ENCODE measurements around the gene PRSS57. TPM values are rescaled to one million over a fixed set of nuclear protein-coding genes. Genes with fewer than 3 reads are reported as not detected.

The PRSS57 gene
- total and polyA plus RNA-seq, 2 of the 13 experiments (the other 11 are each of a cell fraction or from before 2014, with no cell fraction given), result 0.12 TPM; not detected in 1

DNA sequence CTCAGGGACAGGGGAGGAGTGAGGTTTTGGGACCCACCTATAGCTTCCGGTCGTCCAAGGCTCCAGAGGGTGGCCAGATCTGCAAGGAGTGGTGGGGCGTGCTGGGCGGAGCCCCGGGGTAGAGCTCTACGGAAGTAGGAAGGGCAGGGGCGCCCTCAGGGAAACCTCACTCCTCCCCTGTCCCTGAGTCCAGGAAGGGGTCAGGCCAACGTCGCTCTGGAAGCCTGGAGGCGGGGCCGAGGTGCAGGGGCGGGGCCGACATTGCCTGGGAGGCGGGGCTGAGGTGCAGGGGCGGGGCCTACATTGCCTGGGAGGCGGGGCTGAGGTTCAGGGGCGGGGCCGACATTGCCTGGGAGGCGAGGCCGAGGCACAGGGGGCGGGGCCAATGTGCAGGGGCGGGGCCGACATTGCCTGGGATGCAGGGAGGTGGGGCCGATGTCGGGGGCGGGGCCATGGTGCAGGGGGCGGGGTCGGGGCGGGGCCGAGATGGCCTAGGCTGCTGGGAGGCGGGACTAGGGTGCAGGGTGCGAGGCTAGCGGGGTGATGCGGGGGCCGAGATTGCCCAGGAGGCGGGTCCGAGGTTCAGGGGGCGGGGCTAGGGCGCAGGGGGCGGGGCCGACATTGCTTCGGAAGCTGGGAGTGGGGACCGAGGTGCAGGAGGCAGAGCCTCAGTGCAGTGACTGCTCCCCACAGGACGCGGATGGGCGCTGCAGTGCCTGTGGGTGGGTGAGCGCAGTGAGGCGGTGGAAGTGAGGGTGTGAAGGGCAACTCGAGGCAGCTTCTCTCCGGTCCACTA lies 8.6 kb upstream of the PRSS57 start (continued):
- TF ChIP-seq ZNF326 (CRISPR knock-in tag; IDR thresholded peaks at IDR 0.05; ENCODE audit: borderline replicate concordance), result no peak
- TF ChIP-seq SIN3B (IDR thresholded peaks at IDR 0.05; ENCODE audit: low read length), result no peak
- peak; percentile 35; the same call in 1 of the 2 replicates for TF ChIP-seq ZNF792 (CRISPR knock-in tag; IDR thresholded peaks at IDR 0.05)
- TF ChIP-seq THAP8 (CRISPR knock-in tag; IDR thresholded peaks at IDR 0.05; ENCODE audit: borderline replicate concordance), result no peak
- TF ChIP-seq ZNF275 (CRISPR knock-in tag; IDR thresholded peaks at IDR 0.05; ENCODE audit: borderline replicate concordance), result no peak
- TF ChIP-seq ZFX (CRISPR knock-in tag; IDR thresholded peaks at IDR 0.05; ENCODE audit: low read depth), result peak; percentile 81
- no peak for TF ChIP-seq HNF4G (IDR thresholded peaks at IDR 0.05; ENCODE audit: borderline replicate concordance, low read depth, low read length)
- TF ChIP-seq HNF4G (CRISPR knock-in tag; IDR thresholded peaks at IDR 0.05; ENCODE audit: borderline replicate concordance, low read depth), result no peak
- no peak for TF ChIP-seq PHB2 (IDR thresholded peaks at IDR 0.05; ENCODE audit: partially characterized antibody)
- TF ChIP-seq ETV5 (CRISPR knock-in tag; IDR thresholded peaks at IDR 0.05; ENCODE audit: borderline replicate concordance), result peak; percentile 87
- TF ChIP-seq MED13 (CRISPR knock-in tag; IDR thresholded peaks at IDR 0.05), result no peak
- no peak for TF ChIP-seq ZBTB43 (CRISPR knock-in tag; conservative IDR thresholded peaks at IDR 0.05)
- TF ChIP-seq, protein P1, sequence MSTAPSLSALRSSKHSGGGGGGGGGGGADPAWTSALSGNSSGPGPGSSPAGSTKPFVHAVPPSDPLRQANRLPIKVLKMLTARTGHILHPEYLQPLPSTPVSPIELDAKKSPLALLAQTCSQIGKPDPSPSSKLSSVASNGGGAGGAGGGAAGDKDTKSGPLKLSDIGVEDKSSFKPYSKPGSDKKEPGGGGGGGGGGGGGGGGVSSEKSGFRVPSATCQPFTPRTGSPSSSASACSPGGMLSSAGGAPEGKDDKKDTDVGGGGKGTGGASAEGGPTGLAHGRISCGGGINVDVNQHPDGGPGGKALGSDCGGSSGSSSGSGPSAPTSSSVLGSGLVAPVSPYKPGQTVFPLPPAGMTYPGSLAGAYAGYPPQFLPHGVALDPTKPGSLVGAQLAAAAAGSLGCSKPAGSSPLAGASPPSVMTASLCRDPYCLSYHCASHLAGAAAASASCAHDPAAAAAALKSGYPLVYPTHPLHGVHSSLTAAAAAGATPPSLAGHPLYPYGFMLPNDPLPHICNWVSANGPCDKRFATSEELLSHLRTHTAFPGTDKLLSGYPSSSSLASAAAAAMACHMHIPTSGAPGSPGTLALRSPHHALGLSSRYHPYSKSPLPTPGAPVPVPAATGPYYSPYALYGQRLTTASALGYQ (CRISPR knock-in tag; IDR thresholded peaks at IDR 0.05), result no peak
- TF ChIP-seq ZSCAN22 (CRISPR knock-in tag; IDR thresholded peaks at IDR 0.05), result no peak
- TF ChIP-seq, protein P2, sequence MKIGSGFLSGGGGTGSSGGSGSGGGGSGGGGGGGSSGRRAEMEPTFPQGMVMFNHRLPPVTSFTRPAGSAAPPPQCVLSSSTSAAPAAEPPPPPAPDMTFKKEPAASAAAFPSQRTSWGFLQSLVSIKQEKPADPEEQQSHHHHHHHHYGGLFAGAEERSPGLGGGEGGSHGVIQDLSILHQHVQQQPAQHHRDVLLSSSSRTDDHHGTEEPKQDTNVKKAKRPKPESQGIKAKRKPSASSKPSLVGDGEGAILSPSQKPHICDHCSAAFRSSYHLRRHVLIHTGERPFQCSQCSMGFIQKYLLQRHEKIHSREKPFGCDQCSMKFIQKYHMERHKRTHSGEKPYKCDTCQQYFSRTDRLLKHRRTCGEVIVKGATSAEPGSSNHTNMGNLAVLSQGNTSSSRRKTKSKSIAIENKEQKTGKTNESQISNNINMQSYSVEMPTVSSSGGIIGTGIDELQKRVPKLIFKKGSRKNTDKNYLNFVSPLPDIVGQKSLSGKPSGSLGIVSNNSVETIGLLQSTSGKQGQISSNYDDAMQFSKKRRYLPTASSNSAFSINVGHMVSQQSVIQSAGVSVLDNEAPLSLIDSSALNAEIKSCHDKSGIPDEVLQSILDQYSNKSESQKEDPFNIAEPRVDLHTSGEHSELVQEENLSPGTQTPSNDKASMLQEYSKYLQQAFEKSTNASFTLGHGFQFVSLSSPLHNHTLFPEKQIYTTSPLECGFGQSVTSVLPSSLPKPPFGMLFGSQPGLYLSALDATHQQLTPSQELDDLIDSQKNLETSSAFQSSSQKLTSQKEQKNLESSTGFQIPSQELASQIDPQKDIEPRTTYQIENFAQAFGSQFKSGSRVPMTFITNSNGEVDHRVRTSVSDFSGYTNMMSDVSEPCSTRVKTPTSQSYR (CRISPR knock-in tag; IDR thresholded peaks at IDR 0.05; ENCODE audit: borderline replicate concordance), result no peak
- no peak for TF ChIP-seq MTF1 (CRISPR knock-in tag; IDR thresholded peaks at IDR 0.05)
- no peak for TF ChIP-seq JUNB (CRISPR knock-in tag; IDR thresholded peaks at IDR 0.05; ENCODE audit: borderline replicate concordance)
- no peak for TF ChIP-seq SP1 (IDR thresholded peaks at IDR 0.05)
- TF ChIP-seq SP1 (CRISPR knock-in tag; IDR thresholded peaks at IDR 0.05), result peak; percentile 86
- 0 out of 2 replicates have a peak, but pooled peaks have one; percentile 16 for TF ChIP-seq ZNF143 (CRISPR knock-in tag; IDR thresholded peaks at IDR 0.05)
- TF ChIP-seq ZNF431 (CRISPR knock-in tag; IDR thresholded peaks at IDR 0.05; ENCODE audit: borderline replicate concordance, low read depth), result no peak
- 0 out of 2 replicates have a peak, but pooled peaks have one; percentile 38 for TF ChIP-seq HOXD1 (CRISPR knock-in tag; IDR thresholded peaks at IDR 0.05)
- no peak for TF ChIP-seq ZNF891 (CRISPR knock-in tag; IDR thresholded peaks at IDR 0.05)

Measured in HepG2 (cell line).